GM21737 (cell line): Measurements from ENCODE around the gene RTF2.
"Not testable (repeated sequence)": the region's sequence is repeated elsewhere in the genome, so short reads cannot be mapped to it uniquely, and the experiment has no call there.

ENCODE experiments used
- ATAC-seq: cut with Tn5 transposase; IDR thresholded peaks from one replicate; pipeline ENCODE4 v1.9.1; 2021; ENCODE audit warnings: mild to moderate bottlenecking, moderate library complexity; ENCODE audit not compliant: unreplicated experiment

The RTF2 gene

GRCh38 chr20:56487216-56487615, 18.8 kb downstream of the RTF2 start:
- ATAC-seq, result no peak

DNA sequence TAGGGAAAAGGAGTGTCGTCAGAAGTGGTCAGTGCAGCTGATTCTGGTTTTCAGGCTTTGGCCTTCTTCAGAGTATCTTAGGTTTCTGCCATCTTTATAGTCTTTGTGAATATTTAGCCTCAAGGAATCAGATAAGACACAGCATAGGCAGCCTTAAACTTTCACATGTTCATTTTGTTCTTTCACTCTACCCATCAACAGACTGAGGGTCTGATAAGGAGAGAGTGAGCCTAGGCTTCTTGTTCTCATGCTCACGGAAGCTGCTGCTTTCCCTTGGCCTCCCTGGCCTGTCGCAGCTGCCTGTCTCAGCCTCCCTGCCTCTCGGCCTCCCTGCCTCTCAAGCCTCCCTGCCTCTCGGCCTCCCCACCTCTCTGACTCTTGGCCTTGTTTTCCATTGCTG, 20.1 kb downstream of the RTF2 start:
- ATAC-seq, result no peak

DNA sequence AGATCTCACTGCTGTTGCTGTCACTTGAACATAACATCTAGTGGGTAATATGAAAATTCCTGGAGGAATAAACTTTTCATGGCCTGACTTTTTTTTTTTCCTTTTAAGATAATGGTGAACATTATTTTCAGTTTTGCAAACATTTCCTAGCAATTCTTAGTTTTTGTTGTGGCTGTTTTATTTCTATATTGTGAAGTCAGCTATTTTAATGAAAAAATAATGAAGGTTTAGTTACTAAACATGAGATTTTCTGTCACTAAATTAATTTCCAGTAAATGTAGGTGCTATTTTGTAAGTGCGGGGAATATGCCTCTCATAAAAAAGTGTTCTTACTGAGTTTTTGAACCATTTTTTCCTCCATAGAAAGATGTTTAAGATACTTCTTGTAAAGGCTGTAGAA, 32.7 kb downstream of the RTF2 start:
- no peak for ATAC-seq

DNA sequence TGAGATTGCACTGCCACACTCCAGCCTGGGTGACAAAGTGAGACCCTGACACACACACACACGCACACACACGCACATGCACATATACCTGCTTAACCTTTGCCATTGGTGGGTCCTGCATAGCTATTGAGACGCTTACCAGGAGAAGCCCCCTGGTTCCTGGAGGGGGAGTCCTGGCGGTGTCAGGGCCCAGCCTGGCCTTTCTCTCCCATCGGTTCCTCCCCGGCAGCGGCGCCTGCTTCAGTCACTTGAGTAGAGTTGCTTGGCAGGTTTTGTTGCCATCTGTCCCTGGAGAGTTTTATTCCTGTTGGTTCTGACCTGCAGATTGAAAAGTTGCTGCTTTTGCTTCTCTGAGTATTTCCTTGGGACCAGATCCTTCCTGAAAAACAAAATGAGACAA, 35.5 kb downstream of the RTF2 start:
- no peak for ATAC-seq

GRCh38 chr20:56504373-56505005, 36.1 kb downstream of the RTF2 start:
- ATAC-seq, result no peak

DNA sequence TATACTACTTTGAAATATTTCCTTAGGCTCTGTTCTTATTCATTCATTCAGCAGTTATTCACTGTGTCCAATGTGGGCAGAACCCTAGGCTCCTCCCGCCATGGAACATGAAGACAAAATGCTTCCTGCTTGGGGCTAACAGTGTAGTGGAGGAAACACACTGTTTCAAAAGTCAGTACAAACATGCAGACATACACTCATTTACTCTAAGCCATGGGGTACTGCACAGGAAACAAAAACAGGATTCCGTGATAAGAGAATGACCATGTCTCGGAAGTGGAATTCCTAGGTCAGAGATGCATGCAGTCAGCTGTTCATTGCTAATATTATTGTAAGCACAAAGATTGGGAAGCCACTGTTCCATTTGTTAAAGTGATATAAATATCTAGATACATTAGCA, 37.7 kb downstream of the RTF2 start:
- no peak for ATAC-seq

DNA sequence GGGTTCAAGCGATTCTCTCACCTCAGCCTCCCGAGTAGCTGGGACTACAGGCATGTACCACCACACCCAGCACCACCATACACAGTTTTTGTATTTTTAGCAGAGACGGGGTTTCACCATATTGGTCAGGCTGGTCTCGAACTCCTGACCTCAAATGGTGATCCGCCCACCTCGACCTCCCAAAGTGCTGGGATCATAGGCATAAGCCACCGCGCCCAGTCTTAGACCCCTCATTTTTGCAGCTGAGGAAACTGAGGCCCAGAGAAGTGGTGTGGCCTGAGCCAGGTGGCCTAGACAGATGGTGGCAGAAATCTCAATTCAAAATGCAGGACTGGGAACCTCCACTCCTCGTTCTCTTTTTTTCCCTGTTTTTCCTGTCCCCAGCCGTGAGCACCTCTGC, 43.5 kb downstream of the RTF2 start:
- ATAC-seq, result no peak

DNA sequence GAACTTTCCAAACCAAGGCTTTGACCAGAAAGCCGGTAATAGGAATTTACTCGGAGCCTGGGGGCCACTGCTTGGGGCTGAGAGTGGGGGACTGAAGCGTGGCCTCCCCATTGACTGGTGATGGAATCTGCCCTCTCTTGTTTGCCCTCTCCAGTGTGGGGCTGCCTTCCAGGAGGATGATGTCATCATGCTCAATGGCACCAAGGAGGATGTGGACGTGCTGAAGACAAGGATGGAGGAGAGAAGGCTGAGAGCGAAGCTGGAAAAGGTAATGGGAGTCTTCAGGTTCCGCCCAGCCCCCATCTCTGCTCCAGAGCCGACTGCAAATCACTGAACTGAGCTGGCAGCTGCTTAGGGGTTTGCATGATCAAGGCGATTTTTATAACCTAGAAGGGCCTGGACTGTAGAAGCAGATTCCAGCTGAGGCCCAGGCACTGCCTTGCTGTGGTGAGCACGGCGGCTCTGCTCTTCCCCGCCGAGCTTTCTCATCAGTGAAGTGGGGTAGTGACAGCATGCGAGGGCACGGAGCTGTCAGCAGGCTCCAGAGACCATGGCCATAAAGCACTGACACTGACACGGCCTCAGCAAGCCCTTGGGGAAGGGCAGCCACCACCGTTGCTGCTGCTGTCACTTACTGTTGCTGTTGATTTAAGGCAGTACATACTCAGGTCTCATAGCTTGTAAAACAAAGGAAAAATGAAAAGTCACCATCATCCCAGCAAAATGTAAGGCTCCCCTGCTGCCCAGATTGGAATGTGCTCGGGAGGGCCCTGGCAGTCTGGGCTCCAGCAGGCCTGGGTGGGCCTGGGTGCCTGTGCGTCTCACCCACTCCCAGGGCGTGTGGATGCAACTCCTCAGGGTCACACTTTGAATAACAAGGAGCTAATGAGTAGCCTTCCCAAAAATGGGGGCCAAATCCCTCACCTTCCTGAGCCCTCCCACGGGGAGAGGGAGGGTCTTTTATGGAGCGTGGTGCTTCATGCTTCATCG, 45.0 kb downstream of the RTF2 start:
- no peak for ATAC-seq

GRCh38 chr20:56516631-56517030, 48.2 kb downstream of the RTF2 start:
- ATAC-seq, result no peak

- no peak for ATAC-seq
Measured at GRCh38 chr20:56517211-56517610, 48.8 kb downstream of the RTF2 start.

DNA sequence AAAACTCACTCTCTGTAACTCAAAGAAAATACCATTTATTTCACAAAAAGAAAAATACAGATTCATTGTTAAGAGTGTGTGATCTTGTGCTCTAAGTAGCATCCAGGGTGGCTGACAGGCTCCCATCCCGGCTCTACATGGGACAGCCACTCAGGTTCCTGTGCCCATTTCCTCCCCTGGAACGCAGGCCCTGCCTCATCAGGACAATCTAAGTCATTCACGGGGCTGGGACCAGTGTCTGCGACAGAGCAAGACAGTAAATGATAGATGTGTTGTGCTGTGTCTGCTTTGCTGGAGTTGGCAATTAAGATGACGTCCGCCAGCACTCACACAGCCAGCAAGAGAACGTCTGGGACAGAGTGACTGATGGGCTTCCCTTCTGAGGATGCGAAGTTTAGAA, 49.2 kb downstream of the RTF2 start:
- no peak for ATAC-seq

DNA sequence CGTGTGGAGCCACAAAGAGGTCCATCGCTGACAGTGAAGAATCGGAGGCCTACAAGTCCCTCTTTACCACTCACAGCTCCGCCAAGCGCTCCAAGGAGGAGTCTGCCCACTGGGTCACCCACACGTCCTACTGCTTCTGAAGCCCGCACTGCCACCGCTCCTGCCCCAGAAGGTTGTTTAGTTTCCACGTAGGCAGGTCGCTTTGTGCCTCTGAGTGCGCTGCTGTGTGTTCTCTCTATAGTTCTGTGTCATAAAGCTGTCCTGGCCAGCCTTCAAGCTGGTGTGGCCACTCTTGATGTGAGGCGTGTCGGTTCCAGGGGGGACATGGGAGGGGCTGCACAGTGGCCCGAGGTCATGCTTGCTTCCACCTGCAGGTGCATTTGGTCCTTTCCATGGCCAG, 49.7 kb downstream of the RTF2 start:
- no peak for ATAC-seq

- no peak for ATAC-seq
Measured at GRCh38 chr20:56518721-56519398, 50.4 kb downstream of the RTF2 start.

- ATAC-seq, result no peak
Measured at GRCh38 chr20:56519551-56519950, 51.1 kb downstream of the RTF2 start.

GRCh38 chr20:56520180-56520579, 51.8 kb downstream of the RTF2 start:
- ATAC-seq, result no peak

DNA sequence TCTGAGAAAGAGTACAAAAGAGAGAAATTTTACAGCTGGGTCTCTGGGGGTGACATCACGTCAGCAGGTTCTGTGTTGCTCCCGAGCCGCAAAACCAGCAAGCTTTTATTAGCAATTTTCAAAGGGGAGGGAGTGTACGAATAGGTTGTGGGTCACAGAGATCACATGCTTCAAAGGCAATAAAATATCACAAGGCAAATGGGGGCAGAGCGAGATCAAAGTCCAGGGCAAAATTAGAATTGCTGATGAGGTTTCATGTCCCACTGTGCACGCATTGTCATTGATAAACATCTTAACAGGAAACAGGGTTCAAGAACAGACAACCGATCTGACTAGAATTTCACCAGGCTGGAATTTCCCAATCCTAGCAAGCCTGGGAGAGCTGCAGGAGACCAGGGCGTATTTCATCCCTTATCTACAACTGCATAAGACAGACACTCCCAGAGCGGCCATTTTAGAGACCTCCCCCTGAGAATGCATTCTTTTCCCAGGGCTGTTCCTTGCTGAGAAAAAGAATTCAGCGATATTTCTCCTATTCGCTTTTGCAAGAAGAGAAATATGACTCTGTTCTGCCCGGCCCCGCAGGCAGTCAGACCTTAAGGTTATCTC, 52.4 kb downstream of the RTF2 start:
- ATAC-seq, result not testable (repeated sequence)

DNA sequence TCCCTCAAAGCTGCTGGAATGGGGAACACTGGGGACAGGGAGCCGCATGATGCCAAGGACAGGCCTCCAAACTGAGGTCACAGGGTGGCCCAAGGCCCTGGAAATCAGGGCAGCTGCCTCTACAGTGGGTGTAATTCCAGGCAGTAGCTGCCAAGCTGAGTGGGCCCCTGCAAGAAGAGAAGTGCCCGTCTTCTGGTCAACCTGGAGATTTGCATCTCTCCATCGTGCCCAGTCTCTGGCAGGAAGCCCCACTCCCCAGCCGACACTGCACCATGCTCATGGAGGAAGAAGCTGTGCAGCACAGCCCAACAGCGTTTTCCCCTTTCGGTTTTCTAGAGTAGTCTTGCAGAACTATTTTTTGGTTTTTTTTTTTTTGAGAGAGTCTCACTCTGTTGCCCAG, 53.9 kb downstream of the RTF2 start:
- no peak for ATAC-seq

DNA sequence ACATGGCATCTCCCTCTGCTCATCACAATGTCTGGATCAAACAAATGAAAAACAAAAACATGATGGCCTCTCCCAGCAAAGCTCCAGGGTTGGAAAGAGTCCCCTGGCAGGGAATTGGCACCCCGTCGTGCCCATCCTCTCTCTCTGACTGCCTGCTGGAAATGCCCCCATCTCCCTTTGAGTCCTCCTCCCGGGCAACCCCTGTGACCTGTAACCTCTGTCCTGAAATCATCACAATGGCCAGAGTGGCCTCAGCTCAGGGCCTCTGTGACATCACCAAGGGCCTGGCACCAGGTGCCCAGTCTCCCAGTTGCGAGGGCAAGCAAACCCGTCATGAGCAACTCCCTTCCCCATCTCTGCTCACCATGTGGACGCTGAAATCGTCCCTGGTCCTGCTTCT, 56.0 kb downstream of the RTF2 start, which contains the start of gene FAM209A:
Gene FAM209A (plus strand): TSS at position 301 of the 400 bp plus-strand sequence. CDS start 65 bp downstream, at position 366.
- ATAC-seq, result not testable (repeated sequence)

DNA sequence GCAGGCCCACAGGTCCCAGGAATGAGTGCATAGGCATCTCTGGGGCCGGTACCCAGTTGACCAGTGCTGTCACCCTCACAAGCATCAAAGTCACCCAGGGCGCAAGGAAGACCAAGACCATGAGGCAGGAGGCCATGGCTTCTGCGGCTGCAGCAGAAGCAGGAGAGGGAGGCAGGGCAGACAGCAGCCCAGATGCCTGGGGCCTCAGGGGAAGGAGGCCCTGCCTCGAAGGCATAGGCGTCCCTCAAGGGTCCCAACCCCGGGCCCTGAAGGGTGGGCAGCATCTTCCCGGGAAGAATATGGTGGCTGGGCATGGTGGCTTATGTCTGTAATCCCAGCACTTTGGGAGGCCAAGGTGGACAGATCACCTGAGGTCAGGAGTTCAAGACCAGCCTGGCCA, 59.1 kb downstream of the RTF2 start:
- ATAC-seq, result no peak

- not testable (repeated sequence) for ATAC-seq
Measured at GRCh38 chr20:56532946-56533345, 64.5 kb downstream of the RTF2 start, which contains the start of gene FAM209B. Gene FAM209B (plus strand): TSS chr20:56533246. CDS start chr20:56533342, 96 bp downstream.

DNA sequence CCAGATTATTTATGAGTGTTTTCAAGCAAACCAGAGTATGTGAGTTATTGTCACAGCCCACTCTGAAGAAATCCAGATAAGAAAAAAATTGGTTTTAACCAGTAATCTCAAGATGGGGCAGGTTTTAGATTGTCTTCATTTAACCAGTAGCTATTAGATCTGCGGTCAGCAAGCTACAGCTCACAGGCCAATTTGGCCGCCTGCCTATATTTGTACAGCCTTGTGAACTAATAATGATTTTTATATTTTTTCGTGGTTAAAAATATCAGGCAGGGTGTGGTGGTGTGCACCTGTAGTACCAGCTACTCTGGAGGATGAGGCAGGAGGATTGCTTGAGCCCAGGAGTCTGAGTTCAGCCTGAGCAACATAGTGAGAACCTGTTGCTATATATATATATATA, 69.6 kb downstream of the RTF2 start:
- ATAC-seq, result no peak
